ENCODE measurements around the gene TSPEAR.

Gene TSPEAR

GRCh38 chr21:44502171-44502958 lies 209.0 kb downstream of the TSPEAR start:
- DNase-seq (ENCODE audit: low read depth) = no peak

- DNase-seq (ENCODE audit: low read depth) = no peak
These were observed 211.3 kb downstream of the TSPEAR start for GRCh38 chr21:44500111-44500510.

- DNase-seq (ENCODE audit: low read depth) = no peak
These were observed 211.7 kb downstream of the TSPEAR start for GRCh38 chr21:44499631-44500030.

- DNase-seq (ENCODE audit: low read depth) = no peak
These were observed 212.2 kb downstream of the TSPEAR start for GRCh38 chr21:44499211-44499560.

GRCh38 chr21:44498280-44499210 lies 212.8 kb downstream of the TSPEAR start:
- no peak for DNase-seq (ENCODE audit: low read depth)

- no peak for DNase-seq (ENCODE audit: low read depth)
These were observed 213.7 kb downstream of the TSPEAR start for GRCh38 chr21:44497703-44498126.

DNA sequence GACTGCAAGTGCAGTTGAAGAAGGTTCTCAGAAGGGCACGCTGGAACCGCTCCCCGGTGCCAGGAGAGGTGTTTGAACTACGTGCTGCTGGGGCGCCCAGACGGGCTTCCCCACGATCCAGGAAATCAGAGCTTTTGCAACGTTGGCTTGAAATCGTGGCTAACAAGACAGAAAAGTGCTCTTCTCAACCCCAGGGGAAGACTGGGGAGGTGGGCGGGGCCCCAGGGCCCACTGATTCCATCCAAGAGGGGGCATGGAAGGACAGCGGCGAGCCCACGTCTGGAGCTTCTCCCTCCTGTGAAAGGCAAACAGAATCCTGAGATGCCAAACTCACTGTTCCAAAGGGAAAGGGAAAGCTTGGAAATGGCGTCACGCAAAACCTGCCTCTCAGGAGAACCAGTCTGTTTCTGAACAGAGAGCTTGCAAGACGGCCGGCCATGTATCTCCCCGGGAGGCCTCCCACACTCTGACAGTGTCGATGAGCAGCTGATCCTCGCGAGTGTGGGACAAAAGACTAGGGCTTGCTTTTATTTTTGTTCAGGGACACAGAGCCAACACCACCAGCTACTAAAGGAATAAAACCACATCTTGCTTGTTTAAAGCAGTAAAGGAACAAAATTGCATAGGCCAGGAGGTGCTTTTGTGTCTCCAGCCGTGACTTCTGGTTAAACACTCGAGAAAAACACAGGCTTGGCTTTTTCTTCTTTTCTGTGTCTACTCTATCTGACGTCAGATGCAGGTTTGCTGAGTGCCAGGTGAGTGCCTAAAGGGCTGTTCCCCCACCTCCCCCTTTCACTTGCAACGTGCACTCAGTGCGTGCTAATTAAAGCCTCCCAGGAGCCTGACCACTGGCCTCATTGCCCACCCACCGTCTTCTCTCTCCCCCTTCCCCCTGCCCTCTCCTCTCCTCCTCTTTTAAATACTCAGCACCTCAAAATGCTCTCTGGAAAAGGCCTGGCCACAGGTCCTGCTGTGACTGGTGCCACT lies 214.5 kb downstream of the TSPEAR start:
- DNase-seq (ENCODE audit: low read depth) = no peak

DNA sequence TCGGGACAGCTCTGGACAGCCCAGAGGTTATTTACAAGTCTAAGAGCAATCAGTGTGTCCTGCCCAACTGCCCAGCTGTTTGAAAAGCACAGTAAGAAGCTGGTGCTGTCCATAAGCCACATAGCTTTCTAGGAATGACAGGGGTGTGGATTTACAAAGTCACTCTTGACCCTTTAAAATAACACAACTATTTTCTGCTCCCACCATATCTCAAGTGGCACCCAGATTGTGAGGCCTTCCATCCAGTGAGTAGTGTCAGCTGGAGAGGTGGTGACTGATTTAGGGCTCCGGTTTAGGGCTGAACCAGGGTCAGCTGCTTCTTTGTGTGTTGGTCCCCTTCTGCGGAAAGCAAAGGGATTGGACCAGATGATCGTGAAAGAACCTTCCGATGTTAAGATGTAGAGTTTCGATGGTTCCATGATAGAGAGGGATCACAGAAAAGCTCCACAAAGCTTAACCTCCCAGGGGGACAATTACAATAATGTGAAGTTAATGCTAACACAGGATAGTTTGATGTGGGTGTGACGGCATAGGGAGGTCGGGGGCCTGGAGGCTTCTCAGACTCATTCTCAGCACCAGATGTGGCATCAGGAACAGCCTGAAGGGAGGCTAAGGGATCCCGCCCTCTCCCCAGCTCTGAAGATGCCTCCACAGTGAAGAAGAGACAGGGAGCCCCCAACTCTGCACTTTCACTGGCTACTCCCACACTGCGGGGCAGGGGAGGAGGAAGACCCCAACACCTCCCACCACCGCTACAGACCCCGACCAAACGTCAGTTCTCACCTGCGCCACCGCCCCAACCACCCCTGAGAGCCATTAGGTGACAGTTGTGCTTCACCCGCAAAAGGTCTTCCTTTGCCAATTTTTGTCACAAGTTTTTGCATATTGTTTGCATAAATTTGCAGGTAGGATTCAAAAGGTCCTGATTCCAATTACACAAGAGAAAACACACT lies 215.5 kb downstream of the TSPEAR start:
- DNase-seq (ENCODE audit: low read depth) = no peak

DNA sequence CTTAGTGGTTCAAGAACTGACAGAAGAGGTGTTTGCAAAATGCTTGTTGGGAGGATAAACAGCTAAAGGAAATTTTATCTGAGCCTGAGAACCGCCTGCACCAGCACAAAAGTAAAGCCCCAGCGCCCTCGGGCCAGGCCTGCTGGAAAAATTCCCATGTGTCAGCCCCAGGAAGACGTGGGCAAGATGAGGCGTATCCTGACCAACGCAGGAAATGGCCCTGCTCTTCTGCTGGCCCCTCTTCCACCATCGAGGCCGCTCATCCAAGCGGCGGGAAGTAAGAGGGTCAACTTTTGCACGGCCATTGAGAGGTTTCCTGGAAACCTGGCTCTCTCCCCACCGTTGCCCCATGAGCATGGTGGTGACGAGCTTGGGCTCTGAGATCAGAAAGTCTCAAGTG lies 216.4 kb downstream of the TSPEAR start:
- DNase-seq (ENCODE audit: low read depth) = no peak

GRCh38 chr21:44494418-44494817 lies 217.0 kb downstream of the TSPEAR start:
- no peak for DNase-seq (ENCODE audit: low read depth)

GRCh38 chr21:44492567-44493385 lies 218.6 kb downstream of the TSPEAR start:
- no peak for DNase-seq (ENCODE audit: low read depth)

- DNase-seq (ENCODE audit: low read depth) = no peak
These were observed 220.6 kb downstream of the TSPEAR start for GRCh38 chr21:44490816-44491215.

DNA sequence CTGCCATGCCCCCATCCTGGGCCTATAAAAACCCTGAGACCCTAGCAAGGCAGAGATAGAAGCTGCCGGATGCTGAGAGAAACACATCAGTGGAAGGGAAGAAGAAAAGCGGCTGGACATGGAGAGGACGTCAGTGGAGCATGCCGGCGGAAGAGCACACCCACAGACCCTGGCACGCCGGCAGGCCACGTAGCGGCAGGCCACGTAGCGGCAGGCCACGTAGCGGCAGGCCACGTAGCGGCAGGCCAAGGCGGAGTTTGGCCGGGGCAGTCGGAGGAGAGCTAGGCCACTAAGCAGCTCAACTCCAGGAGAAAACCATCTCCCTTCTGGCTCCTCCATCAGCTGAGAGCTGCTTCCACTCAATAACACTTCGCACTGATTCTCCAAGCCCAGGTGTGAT lies 221.0 kb downstream of the TSPEAR start:
- no peak for DNase-seq (ENCODE audit: low read depth)

DNA sequence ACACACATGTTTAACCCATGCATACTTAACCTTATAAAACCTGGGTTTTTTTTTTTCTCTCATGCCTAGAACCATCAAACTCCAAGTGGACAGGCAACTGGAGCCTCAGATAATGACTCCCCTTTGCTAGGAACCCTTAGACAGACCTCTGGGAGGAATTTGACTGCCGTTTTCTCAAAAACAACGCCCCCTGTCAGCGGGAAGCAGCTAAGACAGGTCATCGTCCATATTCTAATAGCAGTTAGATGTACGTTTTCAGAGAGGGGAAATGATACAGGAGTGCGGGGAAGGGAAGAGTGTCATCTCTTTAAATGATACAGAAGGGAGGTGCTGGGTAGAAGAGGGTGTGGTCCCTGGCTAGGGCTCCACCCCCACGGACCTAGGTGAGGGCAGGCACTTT lies 221.4 kb downstream of the TSPEAR start:
- no peak for DNase-seq (ENCODE audit: low read depth)

- no peak for DNase-seq (ENCODE audit: low read depth)
These were observed 223.5 kb downstream of the TSPEAR start for GRCh38 chr21:44487831-44488230.

- DNase-seq (ENCODE audit: low read depth) = no peak
These were observed 225.1 kb downstream of the TSPEAR start for GRCh38 chr21:44486302-44486701.

GRCh38 chr21:44485796-44486195 lies 225.6 kb downstream of the TSPEAR start:
- DNase-seq (ENCODE audit: low read depth) = no peak

DNA sequence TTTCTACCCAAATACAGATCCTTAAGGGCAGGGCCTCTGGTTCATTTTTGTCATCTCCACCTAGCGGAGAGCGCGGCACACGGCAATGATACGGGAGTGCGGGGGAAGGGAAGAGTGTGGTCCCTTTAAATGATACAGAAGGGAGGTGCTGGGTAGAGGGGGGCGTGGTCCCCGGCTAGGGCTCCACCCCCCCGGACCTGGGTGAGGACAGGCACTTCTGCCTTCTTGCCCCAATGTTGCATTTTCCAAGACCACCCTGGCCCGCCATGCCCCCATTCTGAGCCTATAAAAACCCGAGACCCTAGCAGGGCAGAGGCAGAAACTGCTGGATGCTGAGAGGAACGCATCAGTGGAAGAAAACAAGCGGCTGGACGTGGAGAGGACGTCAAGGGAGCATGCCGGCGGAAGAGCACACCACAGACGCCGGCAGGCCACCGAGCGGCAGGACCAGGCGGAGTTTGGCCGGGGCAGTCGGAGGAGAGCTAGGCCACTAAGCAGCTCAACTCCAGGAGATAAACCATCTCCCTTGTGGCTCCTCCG lies 226.0 kb downstream of the TSPEAR start:
- peak; percentile 20 for DNase-seq (ENCODE audit: low read depth)

GRCh38 chr21:44484498-44485253 lies 226.7 kb downstream of the TSPEAR start:
- DNase-seq (ENCODE audit: low read depth) = no peak
